ENCODE measurements around the gene PCSK5. TPM values are rescaled to one million over a fixed set of nuclear protein-coding genes. Genes with fewer than 3 reads are reported as not detected.

The PCSK5 gene
- total and polyA plus RNA-seq, 8 donors, result 0.37 to 86.3 (median 4.9) TPM

DNA sequence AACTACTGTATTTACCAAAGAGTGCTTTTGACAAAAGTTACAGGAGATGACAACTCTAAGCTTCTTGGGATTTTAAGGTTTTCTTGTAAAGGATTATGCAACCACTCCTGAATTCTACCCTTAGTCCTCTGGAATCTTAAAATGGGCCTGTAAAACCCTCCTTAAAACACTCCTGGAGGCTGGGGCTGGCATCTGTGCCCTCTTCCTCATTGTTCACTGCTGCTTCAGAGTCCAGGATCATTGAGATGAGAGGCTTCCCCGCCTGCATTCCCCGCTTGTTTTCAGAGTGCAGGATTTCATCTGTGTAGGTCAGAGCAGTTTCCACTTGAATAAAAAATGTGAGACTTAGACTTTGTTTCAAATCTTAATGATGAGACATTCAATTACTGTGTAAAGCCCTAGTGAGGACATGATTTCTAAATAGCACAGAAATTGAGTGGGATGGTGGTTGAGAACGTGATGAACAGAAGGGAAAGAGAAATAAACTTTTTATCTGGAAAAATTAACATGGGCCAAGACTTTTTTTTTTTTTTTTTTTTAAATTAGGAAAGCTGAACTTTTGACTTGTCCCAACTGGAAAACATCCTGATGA lies 40.4 kb downstream of the PCSK5 start:
- peaks cover 0 to 7% (median 0%) of the 10 kb centered on the region in 4 donors for H3K4me1 ChIP-seq
- peak in 1 of 2 donors; percentile 25 for DNase-seq
- H3K27me3 ChIP-seq, result no peaks in the 10 kb centered on the region
- H3K36me3 ChIP-seq, result no peaks in the 10 kb centered on the region
- peak overlapping the region in 2 of 5 donors; percentile 21 to 22 for H3K27ac ChIP-seq
- intact Hi-C loops (cut with DNase I; ENCODE audit: low total_unique reads), result no loop called here
- H3K4me3 ChIP-seq, result no peak overlapping the region
- no peak for TF ChIP-seq POLR2A (IDR thresholded peaks at IDR 0.05)
- no peak for TF ChIP-seq EP300 (IDR thresholded peaks at IDR 0.05)
- no peak for TF ChIP-seq POLR2AphosphoS5 (IDR thresholded peaks at IDR 0.05)
- no peak for TF ChIP-seq CTCF (IDR thresholded peaks at IDR 0.05)
- 58 to 77% (median 70%) methylated on average over 3 of the region's 3 CpGs for WGBS, 5 donors
- no peaks in the 10 kb centered on the region for H3K9me3 ChIP-seq

DNA sequence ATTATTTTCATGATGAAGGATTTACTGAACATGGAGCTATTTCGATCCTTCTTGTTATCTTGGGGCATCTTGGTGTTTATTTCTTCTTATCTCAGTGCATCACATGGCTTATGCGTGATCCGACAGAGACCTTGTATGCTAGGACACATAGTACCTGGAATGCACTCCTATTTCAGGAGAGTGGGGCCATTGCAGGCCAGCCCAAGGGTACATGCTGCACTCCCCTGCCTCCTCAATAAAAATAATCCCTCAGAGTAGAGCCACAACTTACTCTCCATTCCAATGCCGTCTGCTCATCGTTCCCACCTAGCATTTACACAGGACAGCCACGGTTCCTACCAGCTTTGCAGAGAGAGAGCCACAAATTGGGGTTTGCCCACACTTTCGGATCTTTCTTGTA lies 43.5 kb downstream of the PCSK5 start:
- no peak overlapping the region for H3K4me3 ChIP-seq
- H3K27ac ChIP-seq, result no peak overlapping the region
- intact Hi-C loops (cut with DNase I; ENCODE audit: low total_unique reads), result no loop called here
- DNase-seq, result no peak
- H3K27me3 ChIP-seq, result no peaks in the 10 kb centered on the region
- WGBS, 5 donors, result 87 to 96% (median 93%) methylated on average over 7 of the region's 7 CpGs
- peaks cover 0 to 7% (median 0%) of the 10 kb centered on the region in 4 donors for H3K4me1 ChIP-seq
- no peaks in the 10 kb centered on the region for H3K36me3 ChIP-seq
- H3K9me3 ChIP-seq, result no peaks in the 10 kb centered on the region
- no peak for TF ChIP-seq POLR2A (IDR thresholded peaks at IDR 0.05)
- TF ChIP-seq POLR2AphosphoS5 (IDR thresholded peaks at IDR 0.05), result no peak
- TF ChIP-seq EP300 (IDR thresholded peaks at IDR 0.05), result no peak
- no peak for TF ChIP-seq CTCF (IDR thresholded peaks at IDR 0.05)

GRCh38 chr9:75935591-75935990 lies 45.1 kb downstream of the PCSK5 start:
- Histone ChIP-seq H3K4me1 (peaks cover 0 to 6% (median 0%) of the 10 kb centered on the region in 4 donors), H3K9me3 (no peaks in the 10 kb centered on the region), H3K4me3 (no peak overlapping the region), H3K27me3 (no peaks in the 10 kb centered on the region), H3K27ac (no peak overlapping the region), H3K36me3 (no peaks in the 10 kb centered on the region)
- 32 to 59% (median 44%) methylated on average over 2 of the region's 2 CpGs for WGBS, 5 donors
- DNase-seq, result no peak
- intact Hi-C loops (cut with DNase I; ENCODE audit: low total_unique reads), result no loop called here
- no peak for TF ChIP-seq POLR2AphosphoS5 (IDR thresholded peaks at IDR 0.05)
- TF ChIP-seq EP300 (IDR thresholded peaks at IDR 0.05), result no peak
- no peak for TF ChIP-seq CTCF (IDR thresholded peaks at IDR 0.05)
- TF ChIP-seq POLR2A (IDR thresholded peaks at IDR 0.05), result no peak

GRCh38 chr9:75937521-75938258 lies 47.2 kb downstream of the PCSK5 start:
- TF ChIP-seq POLR2AphosphoS5 (IDR thresholded peaks at IDR 0.05) (no peak), EP300 (IDR thresholded peaks at IDR 0.05) (no peak), POLR2A (IDR thresholded peaks at IDR 0.05) (no peak), CTCF (IDR thresholded peaks at IDR 0.05) (no peak)
- H3K4me1 ChIP-seq, result no peaks in the 10 kb centered on the region
- H3K4me3 ChIP-seq, result no peak overlapping the region
- DNase-seq, result no peak
- H3K27me3 ChIP-seq, result no peaks in the 10 kb centered on the region
- H3K27ac ChIP-seq, result no peak overlapping the region
- no peaks in the 10 kb centered on the region for H3K9me3 ChIP-seq
- no peaks in the 10 kb centered on the region for H3K36me3 ChIP-seq
- intact Hi-C loops (cut with DNase I; ENCODE audit: low total_unique reads), result no loop called here
- WGBS, 5 donors, result 58 to 70% (median 65%) methylated on average over 7 of the region's 7 CpGs

Measured in stomach (tissue), 9 donors.